T-helper 2 cell (primary cell): Measurements from ENCODE around the gene SNAPC1.
"Not testable (repeated sequence)": the region's sequence is repeated elsewhere in the genome, so short reads cannot be mapped to it uniquely, and the experiment has no call there.

Source experiments
- DNase-seq, 5 experiments: peaks; one replicate each; pipeline versions ENCODE4 v3.0.0 to v3.0.0-alpha.2; 2012 to 2022

Gene SNAPC1

GRCh38 chr14:61750708-61751474 is 11.3 kb upstream of the SNAPC1 start:
- DNase-seq, result peak; percentile 54 to 87 (median 73)

GRCh38 chr14:61751475-61751989 is 10.7 kb upstream of the SNAPC1 start:
- no peak for DNase-seq

GRCh38 chr14:61752626-61753025 is 9.6 kb upstream of the SNAPC1 start:
- DNase-seq, result no peak

- DNase-seq, result no peak
These were observed 8.6 kb upstream of the SNAPC1 start for GRCh38 chr14:61753631-61754030.

GRCh38 chr14:61754627-61755381 is 7.4 kb upstream of the SNAPC1 start:
- DNase-seq, result no peak

GRCh38 chr14:61755382-61755742 is 6.9 kb upstream of the SNAPC1 start:
- not testable (repeated sequence) for DNase-seq

GRCh38 chr14:61756135-61756534 is 6.1 kb upstream of the SNAPC1 start:
- DNase-seq, result no peak

GRCh38 chr14:61759878-61760277 is 2.3 kb upstream of the SNAPC1 start:
- DNase-seq, result no peak

GRCh38 chr14:61761557-61761956 is 663 bp upstream of the SNAPC1 start:
- DNase-seq, result no peak

- no peak for DNase-seq
These were observed 2.3 kb downstream of the SNAPC1 start for GRCh38 chr14:61764342-61765122.

- no peak for DNase-seq
These were observed 3.2 kb downstream of the SNAPC1 start for GRCh38 chr14:61765225-61765943.

- DNase-seq, result no peak
These were observed 3.9 kb downstream of the SNAPC1 start for GRCh38 chr14:61766151-61766550.

- no peak for DNase-seq
These were observed 6.0 kb downstream of the SNAPC1 start for GRCh38 chr14:61768240-61768639.

- no peak for DNase-seq
These were observed 7.7 kb downstream of the SNAPC1 start for GRCh38 chr14:61769893-61770292.

- DNase-seq, result no peak
These were observed 12.6 kb downstream of the SNAPC1 start for GRCh38 chr14:61774861-61775260.

- peak in 1 of 5 experiments; percentile 78 for DNase-seq
These were observed 17.9 kb downstream of the SNAPC1 start for GRCh38 chr14:61780125-61780524.

GRCh38 chr14:61797309-61797708 is 35.1 kb downstream of the SNAPC1 start:
- DNase-seq, result no peak

GRCh38 chr14:61802010-61802568 is 39.9 kb downstream of the SNAPC1 start:
- no peak for DNase-seq

GRCh38 chr14:61803755-61804154 is 41.5 kb downstream of the SNAPC1 start:
- DNase-seq, result no peak

- DNase-seq, result no peak
These were observed 43.2 kb downstream of the SNAPC1 start for GRCh38 chr14:61805451-61805850.

GRCh38 chr14:61811882-61812346 is 49.7 kb downstream of the SNAPC1 start:
- DNase-seq, result no peak
